CD14-positive monocyte (primary cell): Measurements from ENCODE around the gene CENPX. TPM values are rescaled to one million over a fixed set of nuclear protein-coding genes. Genes with fewer than 3 reads are reported as not detected.
A peak's percentile ranks its signal among the peaks of the same experiment; 100 is the strongest.

Experiments
- DNase-seq, 3 donors: peaks; one replicate each; pipeline ENCODE4 v3.0.0-alpha.2; 2011 to 2022
- H2AFZ ChIP-seq: 2 replicates; pipeline ENCODE4 v1.6.0; 2012; ENCODE audit warnings: mild to moderate bottlenecking, low read depth, low read length, inconsistent platforms; ENCODE audit not compliant: insufficient read depth, poor library complexity, severe bottlenecking
- H3K27ac ChIP-seq, 2 donors: 1 replicate in 1 of 2; 2 replicates in 1 of 2; pipeline ENCODE4 v1.5.1; 2012 to 2013; ENCODE audit warnings: low read length in 2 of 2, control low read depth in 1 of 2, inconsistent platforms in 1 of 2, low read depth in 1 of 2, mild to moderate bottlenecking in 1 of 2
- H3K27me3 ChIP-seq, 2 donors: one replicate each; pipeline versions ENCODE4 v1.6.0 to v1.6.1; 2011 to 2013; ENCODE audit warnings: low read length in 2 of 2; ENCODE audit not compliant: control insufficient read depth in 2 of 2, insufficient read depth in 2 of 2
- H3K36me3 ChIP-seq, 2 donors: replicated peaks in 1 of 2; 1 replicate in 1 of 2; 2 replicates in 1 of 2; pipeline versions ENCODE4 v1.5.1 to v1.6.1; 2012 to 2013; ENCODE audit warnings: low read length in 2 of 2, control low read depth in 1 of 2, inconsistent platforms in 1 of 2, mild to moderate bottlenecking in 1 of 2; ENCODE audit not compliant: insufficient read depth in 2 of 2, control insufficient read depth in 1 of 2
- H3K4me1 ChIP-seq, 2 donors: 1 replicate in 1 of 2; 2 replicates in 1 of 2; pipeline versions ENCODE4 v1.5.1 to v1.6.1; 2012 to 2013; ENCODE audit warnings: low read length in 2 of 2, control low read depth in 1 of 2, inconsistent platforms in 1 of 2, mild to moderate bottlenecking in 1 of 2, moderate library complexity in 1 of 2; ENCODE audit not compliant: insufficient read depth in 2 of 2, control insufficient read depth in 1 of 2
- H3K4me2 ChIP-seq: replicated peaks from 2 replicates; pipeline ENCODE3; 2012; ENCODE audit warnings: low read length, moderate library complexity, mild to moderate bottlenecking; ENCODE audit not compliant: poor library complexity, severe bottlenecking; ENCODE audit errors: extremely low read depth
- H3K4me3 ChIP-seq, 3 experiments: fragments of 200-600 bp in 1 of 3; sonication (generic) in 1 of 3; replicated peaks in 1 of 3; 1 replicate in 2 of 3; 2 replicates in 1 of 3; pipeline ENCODE4 v1.5.1; 2011 to 2013; ENCODE audit warnings: low read length in 3 of 3, mild to moderate bottlenecking in 3 of 3, control low read depth in 2 of 3, low read depth in 2 of 3, inconsistent platforms in 1 of 3, moderate library complexity in 1 of 3
- H3K79me2 ChIP-seq: 2 replicates; pipeline ENCODE4 v1.6.0; 2012; ENCODE audit warnings: mild to moderate bottlenecking, control low read depth, inconsistent platforms, low read length, moderate library complexity; ENCODE audit not compliant: insufficient read depth
- H3K9ac ChIP-seq: 2 replicates; pipeline ENCODE4 v1.6.0; 2017; ENCODE audit warnings: low read length, mild to moderate bottlenecking; ENCODE audit not compliant: insufficient read depth, poor library complexity, severe bottlenecking
- H3K9me3 ChIP-seq, 2 donors: replicated peaks in 1 of 2; 1 replicate in 1 of 2; 2 replicates in 1 of 2; pipeline versions ENCODE4 v1.5.1 to v1.6.1; 2012 to 2013; ENCODE audit warnings: low read length in 2 of 2, control low read depth in 1 of 2; ENCODE audit not compliant: control insufficient read depth in 1 of 2, insufficient read depth in 1 of 2
- H4K20me1 ChIP-seq: 2 replicates; pipeline ENCODE4 v1.6.0; 2012; ENCODE audit warnings: mild to moderate bottlenecking, low read length, control low read depth, moderate library complexity; ENCODE audit not compliant: insufficient read depth
- H3K27ac Mint-ChIP-seq, 7 donors: one replicate each; pipeline ENCODE4 v1.8.0; 2020; ENCODE audit warnings: mild to moderate bottlenecking in 7 of 7, mixed read lengths in 7 of 7, moderate library complexity in 6 of 7, inconsistent platforms in 2 of 7
- H3K27me3 Mint-ChIP-seq, 3 donors: one replicate each; pipeline ENCODE4 v1.8.0; 2021 to 2022; ENCODE audit warnings: low read depth in 3 of 3, mild to moderate bottlenecking in 3 of 3, mixed read lengths in 3 of 3, moderate library complexity in 3 of 3, inconsistent platforms in 1 of 3
- H3K36me3 Mint-ChIP-seq, 2 donors: one replicate each; pipeline ENCODE4 v1.8.0; 2020; ENCODE audit warnings: mixed read lengths in 2 of 2, inconsistent platforms in 1 of 2, mild to moderate bottlenecking in 1 of 2
- H3K4me1 Mint-ChIP-seq: one replicate; pipeline ENCODE4 v1.8.0; 2020; ENCODE audit warnings: mild to moderate bottlenecking, mixed read lengths
- H3K4me3 Mint-ChIP-seq, 2 donors: one replicate each; pipeline ENCODE4 v1.8.0; 2020; ENCODE audit warnings: mild to moderate bottlenecking in 2 of 2, mixed read lengths in 2 of 2, moderate library complexity in 1 of 2
- H3K9me3 Mint-ChIP-seq, 7 donors: one replicate each; pipeline ENCODE4 v1.8.0; 2020 to 2022; ENCODE audit warnings: mixed read lengths in 7 of 7, mild to moderate bottlenecking in 6 of 7, moderate library complexity in 6 of 7, inconsistent platforms in 2 of 7
- WGBS: methylation state at CpG from one replicate; pipeline ENCODE4 v1.1.5; 2013; ENCODE audit warnings: missing lambda C conversion rate; ENCODE audit not compliant: insufficient coverage; 5-methylcytosine and 5-hydroxymethylcytosine counted together
- intact Hi-C, 2 donors: fragments of 100-400 bp; cut with micrococcal nuclease; formaldehyde crosslinking; loops; one replicate each; pipeline versions ENCODE4 v1.15.0 to v1.15.1; 2023
- polyA plus RNA-seq, 3 donors: library from polyadenylated mRNA; depleted of rRNA in 1 of 3; unstranded in 2 of 3; stranded (reverse) in 1 of 3; fragments of 300-500 nt in 2 of 3; fragments of >200 nt in 1 of 3; fragmentation: Illumina TruSeq in 2 of 3; gene quantifications; 1 replicate in 2 of 3; 2 replicates in 1 of 3; pipeline ENCODE4 v1.2.3, GENCODE V29; 2012 to 2021
- TF ChIP-seq, protein P1 (sequence below): fragments of 200-600 bp; IDR thresholded peaks from one replicate; pipeline ENCODE4 v1.8.0; 2022; ENCODE audit warnings: antibody characterized with exemption, mild to moderate bottlenecking

The CENPX gene
- polyA plus RNA-seq, 3 donors = 47.7 to 57.0 (median 55.9) TPM

DNA sequence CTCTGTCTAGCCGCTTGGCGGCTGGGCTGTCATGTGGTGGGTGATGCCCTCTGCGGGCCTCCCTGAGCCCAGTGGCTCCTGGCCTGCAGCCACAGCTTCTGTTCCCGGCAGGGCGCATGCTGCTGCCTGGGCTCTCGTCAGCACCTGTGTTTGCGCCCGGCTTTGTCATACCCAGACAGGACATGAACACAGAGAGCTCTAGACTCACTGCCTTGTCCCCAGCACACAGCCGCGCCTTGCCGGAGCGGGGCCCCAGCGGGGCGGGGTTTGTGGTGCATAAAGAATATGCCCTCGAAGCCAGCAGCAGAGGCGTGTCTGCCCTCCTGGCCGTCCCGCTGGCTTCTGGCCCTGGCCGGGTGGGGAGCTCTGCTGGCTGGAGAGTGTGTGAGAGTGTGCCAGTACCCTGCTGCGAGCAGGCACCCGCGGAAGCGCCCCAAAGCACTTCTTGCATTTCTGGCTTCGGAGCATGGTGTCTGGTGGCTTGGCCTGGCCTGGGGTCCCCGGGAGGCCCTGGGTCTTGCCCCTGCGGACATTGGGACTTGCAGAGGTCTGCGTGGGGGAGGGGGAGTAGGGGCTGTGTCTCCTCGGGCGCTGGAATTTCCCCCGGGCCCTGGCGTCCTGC, 30.9 kb downstream of the CENPX start:
- Histone ChIP-seq H3K27me3 (no peaks in the 10 kb centered on the region), H3K79me2 (no peaks in the 10 kb centered on the region), H3K4me1 (no peaks in the 10 kb centered on the region), H2AFZ (no peak overlapping the region), H4K20me1 (peaks cover 14% of the 10 kb centered on the region), H3K27ac (no peak overlapping the region), H3K9ac (no peak overlapping the region), H3K4me3 (no peak overlapping the region), H3K9me3 (no peaks in the 10 kb centered on the region), H3K4me2 (no peak overlapping the region), H3K36me3 (peaks cover 29 to 42% of the 10 kb centered on the region in 2 donors)
- H3K27ac Mint-ChIP-seq = no peak overlapping the region
- H3K4me3 Mint-ChIP-seq = no peak overlapping the region
- H3K4me1 Mint-ChIP-seq = no peaks in the 10 kb centered on the region
- TF ChIP-seq, protein P1, sequence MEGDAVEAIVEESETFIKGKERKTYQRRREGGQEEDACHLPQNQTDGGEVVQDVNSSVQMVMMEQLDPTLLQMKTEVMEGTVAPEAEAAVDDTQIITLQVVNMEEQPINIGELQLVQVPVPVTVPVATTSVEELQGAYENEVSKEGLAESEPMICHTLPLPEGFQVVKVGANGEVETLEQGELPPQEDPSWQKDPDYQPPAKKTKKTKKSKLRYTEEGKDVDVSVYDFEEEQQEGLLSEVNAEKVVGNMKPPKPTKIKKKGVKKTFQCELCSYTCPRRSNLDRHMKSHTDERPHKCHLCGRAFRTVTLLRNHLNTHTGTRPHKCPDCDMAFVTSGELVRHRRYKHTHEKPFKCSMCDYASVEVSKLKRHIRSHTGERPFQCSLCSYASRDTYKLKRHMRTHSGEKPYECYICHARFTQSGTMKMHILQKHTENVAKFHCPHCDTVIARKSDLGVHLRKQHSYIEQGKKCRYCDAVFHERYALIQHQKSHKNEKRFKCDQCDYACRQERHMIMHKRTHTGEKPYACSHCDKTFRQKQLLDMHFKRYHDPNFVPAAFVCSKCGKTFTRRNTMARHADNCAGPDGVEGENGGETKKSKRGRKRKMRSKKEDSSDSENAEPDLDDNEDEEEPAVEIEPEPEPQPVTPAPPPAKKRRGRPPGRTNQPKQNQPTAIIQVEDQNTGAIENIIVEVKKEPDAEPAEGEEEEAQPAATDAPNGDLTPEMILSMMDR = no peak
- 90% methylated on average over 26 of the region's 31 CpGs for WGBS
- intact Hi-C loops = no loop called here
- peaks cover 0 to 1% (median 0%) of the 10 kb centered on the region in 3 donors for H3K27me3 Mint-ChIP-seq
- H3K36me3 Mint-ChIP-seq = peaks cover 38 to 59% of the 10 kb centered on the region in 2 donors
- no peak for DNase-seq
- peaks cover 0 to 2% (median 0%) of the 10 kb centered on the region in 7 donors for H3K9me3 Mint-ChIP-seq

DNA sequence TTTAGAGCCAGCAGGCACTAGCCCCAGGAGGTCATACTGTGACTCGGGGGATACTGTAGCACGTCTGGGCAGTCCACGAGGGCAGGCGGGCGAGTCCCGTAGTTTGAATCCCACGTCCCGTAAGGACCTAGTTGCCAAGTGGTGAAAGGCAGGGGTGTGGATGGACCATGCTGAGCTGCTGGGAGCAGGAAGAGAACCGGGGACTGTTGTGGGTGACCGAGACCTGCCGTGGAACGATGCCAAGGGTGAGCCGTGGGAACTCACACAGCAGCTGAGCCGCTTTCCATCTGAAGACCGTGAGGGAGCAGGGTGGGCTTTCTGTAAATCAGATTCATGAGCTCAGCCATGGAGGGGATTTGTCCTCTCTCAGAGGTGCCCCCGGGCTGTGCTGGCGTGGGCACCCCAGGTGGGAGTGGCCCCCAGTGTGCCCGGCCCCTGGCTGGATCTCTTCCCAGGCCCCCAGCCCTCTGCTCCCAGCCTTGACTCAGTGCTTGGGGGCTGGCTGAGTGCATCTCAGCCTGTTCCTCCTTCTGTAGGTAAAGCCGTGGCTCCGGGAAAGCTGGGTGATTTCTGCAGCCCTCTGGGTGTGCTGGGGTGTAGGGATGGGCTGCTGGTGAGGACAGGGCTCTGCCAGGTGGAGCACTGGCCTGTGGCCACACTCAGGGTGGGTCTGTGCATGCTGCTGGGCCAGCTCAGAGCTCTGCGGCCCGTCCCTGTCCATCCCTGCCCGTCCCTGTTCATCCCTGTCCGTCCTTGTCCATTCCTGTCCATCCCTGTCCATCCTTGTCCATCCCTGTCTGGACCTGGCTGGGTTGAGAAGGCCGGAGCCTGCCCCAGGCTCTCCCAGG, 31.6 kb downstream of the CENPX start:
- DNase-seq = no peak
- Histone ChIP-seq H3K27me3 (no peaks in the 10 kb centered on the region), H3K4me3 (no peak overlapping the region), H3K4me2 (no peak overlapping the region), H4K20me1 (peaks cover 14% of the 10 kb centered on the region), H2AFZ (no peak overlapping the region), H3K36me3 (peaks cover 31 to 41% of the 10 kb centered on the region in 2 donors), H3K79me2 (no peaks in the 10 kb centered on the region), H3K9me3 (no peaks in the 10 kb centered on the region), H3K9ac (no peak overlapping the region), H3K4me1 (no peaks in the 10 kb centered on the region), H3K27ac (no peak overlapping the region)
- Mint-ChIP-seq H3K27ac (peak overlapping the region in 1 of 7 donors; percentile 56), H3K4me3 (no peak overlapping the region), H3K9me3 (no peaks in the 10 kb centered on the region), H3K36me3 (peaks cover 40 to 58% of the 10 kb centered on the region in 2 donors), H3K27me3 (peaks cover 0 to 1% (median 0%) of the 10 kb centered on the region in 3 donors), H3K4me1 (no peaks in the 10 kb centered on the region)
- TF ChIP-seq, protein P1 = no peak
- intact Hi-C loops = no loop called here
- WGBS = 96% methylated on average over 22 of the region's 25 CpGs
